ENCODE measurements around the gene DHFR.
"Not testable (repeated sequence)": the region's sequence is repeated elsewhere in the genome, so short reads cannot be mapped to it uniquely, and the experiment has no call there.

Gene DHFR

GRCh38 chr5:80597500-80597899, 57.3 kb downstream of the DHFR start:
- no peak for DNase-seq (ENCODE audit: low read depth in 2 of 2, low spot score in 1 of 2)

DNA sequence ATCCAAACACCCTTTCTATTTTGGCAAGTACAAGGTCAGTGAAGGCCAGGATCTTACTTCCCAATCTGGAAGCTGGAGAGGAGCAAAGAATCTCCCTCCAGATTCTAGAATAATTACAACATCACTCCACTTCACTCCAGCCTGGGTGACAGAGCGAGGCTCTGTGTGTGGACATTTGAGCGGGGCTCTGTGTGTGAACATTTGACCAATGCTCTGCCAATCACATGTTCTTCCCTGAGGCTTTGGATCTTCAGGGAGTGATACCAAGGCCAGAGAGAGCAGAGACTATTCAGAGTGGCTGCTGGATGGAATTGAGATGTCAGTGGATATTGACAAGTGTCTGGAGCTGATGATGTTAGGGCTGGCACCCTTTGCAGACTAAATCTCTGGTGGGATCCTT, 60.0 kb downstream of the DHFR start:
- no peak for DNase-seq (ENCODE audit: low read depth in 2 of 2, low spot score in 1 of 2)

DNA sequence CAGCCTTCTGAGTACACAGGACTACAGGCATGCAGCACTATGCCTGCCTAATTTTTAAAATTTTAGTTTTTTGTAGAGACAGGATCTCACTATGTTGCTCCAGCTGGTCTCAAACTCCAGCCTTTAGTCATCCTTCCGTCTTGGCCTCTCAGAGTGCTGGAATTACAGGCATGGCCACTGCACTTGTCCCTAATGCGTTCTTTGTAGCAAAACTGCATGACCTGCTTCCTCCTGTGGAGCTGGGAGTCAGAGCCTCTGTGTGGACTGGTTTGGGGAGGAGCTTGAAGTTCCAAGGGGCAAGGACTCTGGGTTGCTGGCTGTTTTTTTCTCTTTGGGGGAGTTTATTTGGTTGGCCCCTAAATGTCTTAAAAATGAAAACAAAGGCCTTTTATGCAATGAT, 62.0 kb downstream of the DHFR start:
- no peak for DNase-seq (ENCODE audit: low read depth in 2 of 2, low spot score in 1 of 2)

DNA sequence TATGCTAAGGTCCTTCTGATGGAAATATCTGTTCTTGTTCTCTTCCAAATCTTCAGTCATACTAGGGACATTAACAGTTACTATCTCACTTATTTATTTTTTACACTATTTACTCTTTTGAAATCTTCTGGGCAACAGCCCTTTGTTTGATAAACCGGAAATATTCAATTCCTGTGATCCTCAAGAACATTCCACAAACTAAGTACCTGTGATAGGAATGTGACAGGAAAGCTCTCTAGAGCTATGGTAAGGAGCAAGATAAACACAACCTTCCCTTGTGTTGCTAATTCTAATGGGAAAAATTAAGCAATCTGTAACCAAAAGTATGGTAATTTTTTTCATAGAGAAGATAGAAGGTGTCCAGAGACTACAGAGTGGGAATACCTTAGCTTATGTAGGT, 62.7 kb downstream of the DHFR start:
- DNase-seq (ENCODE audit: low read depth in 2 of 2, low spot score in 1 of 2) = no peak

GRCh38 chr5:80591352-80591751, 63.4 kb downstream of the DHFR start:
- no peak for DNase-seq (ENCODE audit: low read depth in 2 of 2, low spot score in 1 of 2)

DNA sequence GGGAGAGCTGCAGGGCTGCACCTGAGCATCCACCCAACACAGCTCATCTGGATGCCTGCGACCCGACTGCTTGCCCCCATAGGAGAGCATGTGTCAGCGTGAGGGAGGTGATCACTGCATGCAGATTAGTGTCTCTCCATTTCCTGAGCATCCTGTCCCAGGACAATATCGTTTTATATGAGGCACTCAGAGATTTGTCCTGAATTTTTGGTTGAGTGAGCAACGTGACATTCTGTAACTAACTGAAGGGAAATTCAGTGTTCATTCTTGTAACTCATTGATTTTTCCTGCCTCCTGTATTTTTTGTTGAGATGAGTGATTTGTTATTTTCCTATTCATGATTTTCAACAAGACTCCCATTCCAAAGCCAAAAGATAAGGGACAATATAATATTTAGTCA, 64.0 kb downstream of the DHFR start:
- DNase-seq (ENCODE audit: low read depth in 2 of 2, low spot score in 1 of 2) = no peak

DNA sequence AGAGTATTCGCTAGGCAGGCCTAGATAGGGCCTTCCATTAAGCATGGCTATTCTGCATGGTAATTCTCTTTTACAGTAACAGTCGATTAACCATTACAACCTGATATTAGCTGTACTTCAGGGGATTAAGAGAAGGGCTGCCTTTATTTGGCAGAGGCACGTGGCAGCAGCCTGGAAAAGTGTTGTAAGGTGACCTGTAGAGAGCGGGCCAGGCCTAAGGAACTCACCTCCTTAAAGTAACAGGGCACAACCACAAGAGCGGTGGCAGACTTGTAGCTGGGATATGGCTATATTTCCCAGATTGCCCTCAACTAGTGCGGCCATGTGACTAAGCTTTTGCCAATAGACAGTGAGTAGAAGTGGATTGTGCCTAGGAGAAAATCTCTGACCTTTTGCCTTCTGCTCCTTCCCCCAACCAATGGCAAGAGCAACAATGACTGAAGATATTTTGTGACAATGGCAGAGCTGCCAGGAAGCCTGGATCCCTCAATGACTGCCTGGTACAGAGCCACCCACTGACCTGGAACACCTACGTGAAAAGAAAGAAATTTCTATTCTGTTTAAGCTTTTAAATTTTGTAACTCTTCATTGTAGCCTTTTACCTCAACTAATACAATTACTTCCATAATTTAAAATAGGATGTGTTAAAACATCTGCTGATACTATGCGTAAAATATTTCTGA, 65.8 kb downstream of the DHFR start:
- no peak for DNase-seq (ENCODE audit: low read depth in 2 of 2, low spot score in 1 of 2)

GRCh38 chr5:80584770-80585169, 70.0 kb downstream of the DHFR start:
- DNase-seq (ENCODE audit: low read depth in 2 of 2, low spot score in 1 of 2) = no peak

GRCh38 chr5:80580291-80580690, 74.5 kb downstream of the DHFR start:
- DNase-seq (ENCODE audit: low read depth in 2 of 2, low spot score in 1 of 2) = not testable (repeated sequence)

GRCh38 chr5:80579050-80579449, 75.7 kb downstream of the DHFR start:
- no peak for DNase-seq (ENCODE audit: low read depth in 2 of 2, low spot score in 1 of 2)

- DNase-seq (ENCODE audit: low read depth in 2 of 2, low spot score in 1 of 2) = no peak
These were observed 77.1 kb downstream of the DHFR start for GRCh38 chr5:80577707-80578106.

DNA sequence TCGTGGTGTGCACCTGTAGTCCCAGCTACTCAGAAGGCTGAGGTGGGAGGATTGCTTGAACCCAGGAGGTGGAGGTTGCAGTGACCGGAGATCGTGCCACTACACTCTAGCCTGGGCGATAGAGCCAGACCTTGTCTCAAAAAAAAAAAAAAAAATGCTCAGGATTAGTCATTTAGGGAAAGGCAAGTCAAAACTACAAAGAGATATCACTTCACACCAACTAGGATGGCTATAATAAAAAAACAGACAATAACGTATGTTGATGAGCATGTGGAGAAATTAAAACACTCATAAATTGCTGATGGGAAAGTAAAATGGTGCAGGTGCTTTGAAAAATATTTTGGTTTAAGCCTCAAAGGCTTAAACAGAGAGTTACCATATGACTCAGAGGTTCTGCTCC, 78.4 kb downstream of the DHFR start:
- DNase-seq (ENCODE audit: low read depth in 2 of 2, low spot score in 1 of 2) = no peak

Data from stimulated activated CD8-positive, alpha-beta memory T cell treated with anti-CD3 and anti-CD28 coated beads, Interleukin-4, amount 100 ng/mL, for 4 hours (primary cell).